Upper lobe of right lung (tissue), 1 donor: ENCODE data around the gene MAP7. TPM values are rescaled to one million over a fixed set of nuclear protein-coding genes. Genes with fewer than 3 reads are reported as not detected.

Experiments used
- ATAC-seq: fragments of 200-7000 bp; cut with Tn5 transposase; one replicate; pipeline ENCODE4 v1.9.1; 2020; ENCODE audit warnings: mild to moderate bottlenecking, moderate library complexity
- DNase-seq: peaks from one replicate; pipeline ENCODE4 v3.0.0-alpha.2; 2020
- H3K27ac ChIP-seq: fragments of 200-600 bp; one replicate; pipeline ENCODE4 v1.8.0; 2022
- H3K27me3 ChIP-seq: fragments of 200-600 bp; one replicate; pipeline ENCODE4 v1.8.0; 2022; ENCODE audit warnings: mild to moderate bottlenecking
- H3K36me3 ChIP-seq: fragments of 200-600 bp; one replicate; pipeline ENCODE4 v1.8.0; 2022
- H3K4me1 ChIP-seq: fragments of 200-600 bp; one replicate; pipeline ENCODE4 v1.8.0; 2022
- H3K4me3 ChIP-seq: fragments of 200-600 bp; one replicate; pipeline ENCODE4 v1.8.0; 2022; ENCODE audit warnings: mild to moderate bottlenecking
- H3K9me3 ChIP-seq: fragments of 200-600 bp; one replicate; pipeline ENCODE4 v1.8.0; 2022
- intact Hi-C: fragments of 100-400 bp; cut with DNase I; formaldehyde crosslinking; loops from one replicate; pipeline ENCODE4 v1.11.0; 2022
- total RNA-seq: library from RNA; stranded (reverse); fragmentation: NEBNext Ultra II Directional; extraction: Animal tissue kit (Norgen Biotek cat#: 25700); gene quantifications from one replicate; pipeline ENCODE4 v1.2.1, GENCODE V29; 2021
- TF ChIP-seq, protein P1 (sequence below): fragments of 200-600 bp; IDR thresholded peaks from one replicate; pipeline ENCODE4 v1.8.0; 2022; ENCODE audit warnings: antibody characterized with exemption
- donor health status: DM: no; HTN: yes; CAD: no; lungs with severe emphysema.

The MAP7 gene
- total RNA-seq, 1 donor from 2014 or later: 23.2 TPM

DNA sequence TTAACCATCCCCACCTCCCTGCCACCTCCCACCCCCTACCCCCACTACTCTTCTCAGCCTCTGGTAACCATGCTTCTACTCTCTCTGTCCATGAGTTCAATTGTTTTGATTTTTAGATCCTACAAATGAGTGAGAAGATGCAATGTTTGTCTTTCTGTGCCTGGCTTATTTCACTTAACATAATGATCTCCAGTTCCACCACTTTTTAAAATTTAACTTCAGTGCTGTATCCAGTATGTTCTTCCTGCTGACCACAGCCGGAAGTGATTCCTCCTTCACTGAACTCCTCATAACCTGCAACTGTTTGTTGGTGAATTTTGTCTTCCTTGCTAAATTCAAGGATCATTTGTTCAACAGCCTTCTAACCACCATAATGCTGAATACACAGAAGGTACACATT, 3.9 kb downstream of the MAP7 start:
- intact Hi-C loops: no loop called here
- Histone ChIP-seq H3K27ac (no peak overlapping the region), H3K4me3 (no peak overlapping the region), H3K36me3 (no peaks in the 10 kb centered on the region), H3K9me3 (no peaks in the 10 kb centered on the region), H3K4me1 (peaks cover 12% of the 10 kb centered on the region), H3K27me3 (peaks cover 7% of the 10 kb centered on the region)
- DNase-seq: no peak
- TF ChIP-seq, protein P1, sequence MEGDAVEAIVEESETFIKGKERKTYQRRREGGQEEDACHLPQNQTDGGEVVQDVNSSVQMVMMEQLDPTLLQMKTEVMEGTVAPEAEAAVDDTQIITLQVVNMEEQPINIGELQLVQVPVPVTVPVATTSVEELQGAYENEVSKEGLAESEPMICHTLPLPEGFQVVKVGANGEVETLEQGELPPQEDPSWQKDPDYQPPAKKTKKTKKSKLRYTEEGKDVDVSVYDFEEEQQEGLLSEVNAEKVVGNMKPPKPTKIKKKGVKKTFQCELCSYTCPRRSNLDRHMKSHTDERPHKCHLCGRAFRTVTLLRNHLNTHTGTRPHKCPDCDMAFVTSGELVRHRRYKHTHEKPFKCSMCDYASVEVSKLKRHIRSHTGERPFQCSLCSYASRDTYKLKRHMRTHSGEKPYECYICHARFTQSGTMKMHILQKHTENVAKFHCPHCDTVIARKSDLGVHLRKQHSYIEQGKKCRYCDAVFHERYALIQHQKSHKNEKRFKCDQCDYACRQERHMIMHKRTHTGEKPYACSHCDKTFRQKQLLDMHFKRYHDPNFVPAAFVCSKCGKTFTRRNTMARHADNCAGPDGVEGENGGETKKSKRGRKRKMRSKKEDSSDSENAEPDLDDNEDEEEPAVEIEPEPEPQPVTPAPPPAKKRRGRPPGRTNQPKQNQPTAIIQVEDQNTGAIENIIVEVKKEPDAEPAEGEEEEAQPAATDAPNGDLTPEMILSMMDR: no peak
- ATAC-seq: no peak

DNA sequence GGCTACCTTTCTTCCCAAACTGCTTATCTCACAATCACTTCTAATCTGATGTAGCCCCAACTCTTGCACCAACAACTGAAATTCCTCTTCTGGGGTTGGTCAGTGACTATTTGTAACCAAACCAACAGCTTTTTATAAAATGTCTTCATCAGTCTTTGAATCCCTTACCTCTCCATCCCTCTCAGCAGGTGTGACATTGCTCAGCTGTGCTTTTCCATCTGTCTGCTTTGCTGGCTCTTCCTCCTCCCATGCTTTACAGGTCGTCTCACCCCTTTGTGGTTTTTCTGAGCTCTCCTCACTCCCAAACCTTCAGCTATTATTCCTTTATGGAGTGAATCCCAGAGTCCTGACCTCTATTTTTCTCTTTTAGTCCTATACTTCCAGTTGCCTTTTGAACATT, 5.9 kb downstream of the MAP7 start:
- no peaks in the 10 kb centered on the region for H3K36me3 ChIP-seq
- no peaks in the 10 kb centered on the region for H3K9me3 ChIP-seq
- peaks cover 2% of the 10 kb centered on the region for H3K4me1 ChIP-seq
- ATAC-seq: no peak
- intact Hi-C loops: no loop called here
- DNase-seq: no peak
- no peak overlapping the region for H3K27ac ChIP-seq
- TF ChIP-seq, protein P1: no peak
- H3K27me3 ChIP-seq: peaks cover 3% of the 10 kb centered on the region
- H3K4me3 ChIP-seq: no peak overlapping the region

DNA sequence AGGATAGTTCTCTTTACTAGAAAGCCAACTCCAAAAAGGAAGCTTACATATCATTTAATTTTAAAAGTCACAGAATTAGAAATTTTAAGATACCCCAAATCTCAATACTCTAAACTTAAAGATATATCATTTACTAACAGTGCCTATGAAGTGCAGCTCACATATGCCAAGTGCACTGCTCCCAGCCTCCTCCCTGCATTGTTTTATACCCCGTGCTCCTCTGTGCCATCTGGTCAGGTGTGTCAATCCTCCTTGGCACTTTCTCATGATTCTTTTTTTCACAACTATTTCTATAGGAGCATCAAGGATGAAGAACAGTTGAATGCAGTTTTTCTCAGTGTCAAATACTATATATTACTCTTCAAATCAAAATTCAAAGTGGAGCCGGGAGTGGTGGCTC, 8.8 kb downstream of the MAP7 start:
- Histone ChIP-seq H3K36me3 (no peaks in the 10 kb centered on the region), H3K9me3 (no peaks in the 10 kb centered on the region), H3K27ac (no peak overlapping the region), H3K27me3 (no peaks in the 10 kb centered on the region), H3K4me3 (no peak overlapping the region), H3K4me1 (no peaks in the 10 kb centered on the region)
- intact Hi-C loops: no loop called here
- no peak for ATAC-seq
- TF ChIP-seq, protein P1: no peak
- DNase-seq: no peak

DNA sequence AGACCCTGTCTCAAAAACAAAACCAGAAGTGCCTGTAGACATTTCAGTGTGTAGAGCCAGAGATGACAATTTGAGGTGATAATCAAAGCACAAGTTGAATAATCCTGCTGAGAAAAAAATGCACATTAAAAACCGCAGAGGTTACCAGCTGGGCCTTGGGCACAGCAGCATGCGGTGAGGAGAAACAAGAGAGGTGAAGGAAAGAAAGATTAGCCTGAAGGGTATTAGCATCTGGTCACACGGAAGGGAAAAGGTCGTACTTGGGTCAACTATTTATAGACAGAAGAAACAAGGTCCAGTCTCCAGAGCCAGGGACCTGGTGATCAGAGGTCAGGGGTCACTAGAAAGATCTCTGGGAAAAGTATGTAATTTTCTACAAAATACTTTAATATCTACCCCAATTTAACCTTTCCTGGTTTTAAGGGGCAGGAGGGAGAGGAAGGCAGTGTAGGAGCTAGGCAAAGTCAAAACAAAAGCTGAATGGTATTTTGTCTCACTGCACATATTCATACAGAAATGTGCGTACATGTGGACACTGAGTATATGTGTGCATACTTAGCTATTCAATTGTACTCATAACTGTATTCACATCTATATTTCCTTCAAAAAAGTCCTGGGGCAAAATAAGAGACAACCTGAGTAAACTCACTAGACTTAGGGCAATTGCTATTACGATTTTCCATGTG, 10.1 kb downstream of the MAP7 start:
- ATAC-seq (no peak), DNase-seq (no peak)
- H3K4me3 ChIP-seq: no peak overlapping the region
- no peaks in the 10 kb centered on the region for H3K4me1 ChIP-seq
- H3K36me3 ChIP-seq: no peaks in the 10 kb centered on the region
- intact Hi-C loops: no loop called here
- no peaks in the 10 kb centered on the region for H3K9me3 ChIP-seq
- no peak overlapping the region for H3K27ac ChIP-seq
- TF ChIP-seq, protein P1: no peak
- H3K27me3 ChIP-seq: no peaks in the 10 kb centered on the region

DNA sequence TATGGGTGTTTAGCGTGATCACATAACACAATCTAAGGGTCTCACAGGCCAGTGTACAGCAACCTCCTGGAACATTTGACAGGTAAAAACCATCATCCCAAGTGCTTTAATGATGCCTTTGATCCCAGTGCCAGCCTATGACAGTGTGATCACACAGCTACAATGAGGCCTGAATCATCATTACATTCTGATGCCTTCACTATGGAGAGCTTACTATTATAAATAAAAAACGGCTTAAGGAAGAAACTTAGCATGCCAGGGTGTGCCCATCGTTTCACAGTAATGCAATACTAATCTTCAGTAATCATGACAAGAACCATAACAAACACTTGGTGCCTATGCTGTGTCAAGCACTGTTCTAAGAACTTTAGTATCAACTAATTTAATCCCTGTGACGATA, 11.4 kb downstream of the MAP7 start:
- no peak overlapping the region for H3K4me3 ChIP-seq
- no peaks in the 10 kb centered on the region for H3K36me3 ChIP-seq
- no peaks in the 10 kb centered on the region for H3K27me3 ChIP-seq
- no peak for DNase-seq
- H3K4me1 ChIP-seq: no peaks in the 10 kb centered on the region
- intact Hi-C loops: no loop called here
- H3K27ac ChIP-seq: no peak overlapping the region
- no peak for ATAC-seq
- H3K9me3 ChIP-seq: no peaks in the 10 kb centered on the region
- TF ChIP-seq, protein P1: no peak
